ENCODE data around the gene GIMD1. TPM values are rescaled to one million over a fixed set of nuclear protein-coding genes. Genes with fewer than 3 reads are reported as not detected.

Gene GIMD1
- total RNA-seq, 2 experiments from 2014 or later, result not detected

- CTCF ChIA-PET, result no interaction called here
- no peak overlapping the region for H3K27ac ChIP-seq (ENCODE audit: low read depth in 1 of 2, low read length in 2 of 2)
- peaks cover 63% of the 10 kb centered on the region for H3K36me3 ChIP-seq (ENCODE audit: insufficient read depth, low read length)
- POLR2A ChIA-PET, result no interaction called here
- Mint-ChIP-seq H3K36me3 (ENCODE audit: low read depth) (peaks cover 89% of the 10 kb centered on the region), H3K27me3 (no peaks in the 10 kb centered on the region), H3K4me3 (no peak overlapping the region), H3K4me1 (ENCODE audit: low read depth) (peaks cover 63% of the 10 kb centered on the region), H3K9me3 (peaks cover 11% of the 10 kb centered on the region), H3K27ac (peak overlapping the region; percentile 42)
- TF ChIP-seq CTCF (IDR thresholded peaks at IDR 0.05), result no peak
- H3K9me3 ChIP-seq (ENCODE audit: control insufficient read depth in 1 of 2, insufficient read depth in 1 of 2, low read length in 2 of 2), result peaks cover 9 to 11% of the 10 kb centered on the region in 2 experiments
- peaks cover 5% of the 10 kb centered on the region for H3K4me1 ChIP-seq (ENCODE audit: insufficient read depth, low read length)
- H3K27me3 ChIP-seq (ENCODE audit: control insufficient read depth in 1 of 2, insufficient read depth in 2 of 2, low read length in 2 of 2), result no peaks in the 10 kb centered on the region
- no peak for DNase-seq
- H3K4me3 ChIP-seq (ENCODE audit: low read length), result no peak overlapping the region
- intact Hi-C loops (cut with DNase I, micrococcal nuclease), result no loop called here
- no peak for ATAC-seq (ENCODE audit: poor library complexity)
Measured at GRCh38 chr4:106340774-106341173, 27.8 kb downstream of the GIMD1 start.

GRCh38 chr4:106339431-106339830, 29.1 kb downstream of the GIMD1 start:
- Mint-ChIP-seq H3K9me3 (peaks cover 11% of the 10 kb centered on the region), H3K4me3 (no peak overlapping the region), H3K27ac (no peak overlapping the region), H3K4me1 (ENCODE audit: low read depth) (peaks cover 64% of the 10 kb centered on the region), H3K27me3 (no peaks in the 10 kb centered on the region), H3K36me3 (ENCODE audit: low read depth) (peaks cover 92% of the 10 kb centered on the region)
- peaks cover 5% of the 10 kb centered on the region for H3K4me1 ChIP-seq (ENCODE audit: insufficient read depth, low read length)
- no peak for DNase-seq
- peaks cover 71% of the 10 kb centered on the region for H3K36me3 ChIP-seq (ENCODE audit: insufficient read depth, low read length)
- no peak overlapping the region for H3K4me3 ChIP-seq (ENCODE audit: low read length)
- no peak for ATAC-seq (ENCODE audit: poor library complexity)
- no peaks in the 10 kb centered on the region for H3K27me3 ChIP-seq (ENCODE audit: control insufficient read depth in 1 of 2, insufficient read depth in 2 of 2, low read length in 2 of 2)
- intact Hi-C loops (cut with DNase I, micrococcal nuclease), result no loop called here
- peaks cover 9 to 11% of the 10 kb centered on the region in 2 experiments for H3K9me3 ChIP-seq (ENCODE audit: control insufficient read depth in 1 of 2, insufficient read depth in 1 of 2, low read length in 2 of 2)
- TF ChIP-seq CTCF (IDR thresholded peaks at IDR 0.05), result no peak
- CTCF ChIA-PET, result no interaction called here
- POLR2A ChIA-PET, result no interaction called here
- H3K27ac ChIP-seq (ENCODE audit: low read depth in 1 of 2, low read length in 2 of 2), result no peak overlapping the region

GRCh38 chr4:106338671-106339070, 29.9 kb downstream of the GIMD1 start:
- Mint-ChIP-seq H3K36me3 (ENCODE audit: low read depth) (peaks cover 92% of the 10 kb centered on the region), H3K27ac (no peak overlapping the region), H3K4me3 (no peak overlapping the region), H3K9me3 (peaks cover 11% of the 10 kb centered on the region), H3K4me1 (ENCODE audit: low read depth) (peaks cover 56% of the 10 kb centered on the region), H3K27me3 (no peaks in the 10 kb centered on the region)
- intact Hi-C loops (cut with DNase I, micrococcal nuclease), result no loop called here
- DNase-seq (no peak), ATAC-seq (ENCODE audit: poor library complexity) (no peak)
- ChIA-PET CTCF (no interaction called here), POLR2A (no interaction called here)
- H3K36me3 ChIP-seq (ENCODE audit: insufficient read depth, low read length), result peaks cover 73% of the 10 kb centered on the region
- no peaks in the 10 kb centered on the region for H3K27me3 ChIP-seq (ENCODE audit: control insufficient read depth in 1 of 2, insufficient read depth in 2 of 2, low read length in 2 of 2)
- no peak overlapping the region for H3K27ac ChIP-seq (ENCODE audit: low read depth in 1 of 2, low read length in 2 of 2)
- H3K9me3 ChIP-seq (ENCODE audit: control insufficient read depth in 1 of 2, insufficient read depth in 1 of 2, low read length in 2 of 2), result peaks cover 9 to 11% of the 10 kb centered on the region in 2 experiments
- no peak overlapping the region for H3K4me3 ChIP-seq (ENCODE audit: low read length)
- peaks cover 5% of the 10 kb centered on the region for H3K4me1 ChIP-seq (ENCODE audit: insufficient read depth, low read length)
- no peak for TF ChIP-seq CTCF (IDR thresholded peaks at IDR 0.05)
